Endothelial cell of umbilical vein (primary cell): ENCODE data around the gene MCF2. TPM values are rescaled to one million over a fixed set of nuclear protein-coding genes. Genes with fewer than 3 reads are reported as not detected.

Source experiments
- Bru-seq: library from RNA; stranded (reverse); fragments of 400-500 nt; gene quantifications from one replicate; lab custom pipeline; 2021; lab: Mats Ljungman, UMichigan
- BruChase-seq, 2 experiments: library from RNA; stranded (reverse); fragments of 400-500 nt; gene quantifications; one replicate each; lab custom pipeline; 2021; lab: Mats Ljungman, UMichigan
- BruUV-seq: library from RNA; stranded (reverse); fragments of 400-500 nt; replicated peaks from 2 replicates; lab custom pipeline; 2021; lab: Mats Ljungman, UMichigan
- CTCF ChIA-PET: fragments of 300-600, 350-600 bp; sonication (Branson Sonifier 250); formaldehyde crosslinking; loops from one replicate; lab custom pipeline; 2021; ENCODE audit warnings: antibody characterized with exemption, inconsistent platforms; lab: Charles Lee
- POLR2A ChIA-PET: fragments of 300-600, 350-600 bp; sonication (Branson Sonifier 250); formaldehyde crosslinking; loops from one replicate; lab custom pipeline; 2021; ENCODE audit warnings: antibody characterized with exemption, inconsistent platforms; lab: Charles Lee
- DNase-seq: peaks from one replicate; pipeline ENCODE4 v3.0.0-alpha.2; 2011; ENCODE audit warnings: low read depth, low spot score
- FAIRE-seq: peaks from 2 replicates; lab custom pipeline; 2011; peaks lifted over from hg19 to GRCh38; lab: Jason Lieb, UNC
- H2AFZ ChIP-seq: 2 replicates; pipeline ENCODE4 v1.6.0; 2012; ENCODE audit warnings: low read depth, low read length, control low read depth, inconsistent platforms
- H3K27ac ChIP-seq: 2 replicates; pipeline ENCODE4 v1.5.1; 2011; ENCODE audit warnings: low read depth, mild to moderate bottlenecking, control low read depth, low read length, moderate library complexity; ENCODE audit not compliant: insufficient read depth
- H3K27me3 ChIP-seq, 2 experiments: 2 replicates each; pipeline versions ENCODE4 v1.6.0 to v1.6.1; 2011; ENCODE audit warnings: low read length in 2 of 2, mixed read lengths in 1 of 2; ENCODE audit not compliant: control insufficient read depth in 2 of 2, insufficient read depth in 2 of 2
- H3K36me3 ChIP-seq, 2 experiments: 2 replicates in 1 of 2; 3 replicates in 1 of 2; pipeline ENCODE4 v1.5.1; 2011; ENCODE audit warnings: low read length in 2 of 2, mild to moderate bottlenecking in 1 of 2, moderate library complexity in 1 of 2; ENCODE audit not compliant: control insufficient read depth in 2 of 2, insufficient read depth in 2 of 2; ENCODE audit errors: extremely low read depth in 1 of 2
- H3K4me1 ChIP-seq: 3 replicates; pipeline ENCODE4 v1.5.1; 2011; ENCODE audit warnings: mild to moderate bottlenecking, low read length; ENCODE audit not compliant: control insufficient read depth, insufficient read depth; ENCODE audit errors: extremely low read depth
- H3K4me2 ChIP-seq: 2 replicates; pipeline ENCODE4 v1.6.1; 2011; ENCODE audit warnings: low read length, control low read depth, mixed read lengths; ENCODE audit not compliant: insufficient read depth
- H3K4me3 ChIP-seq, 3 experiments: fragments of 200-600 bp in 1 of 3; sonication (generic), shearing (Covaris generic) in 1 of 3; replicated peaks in 1 of 3; 2 replicates each; pipeline ENCODE4 v1.5.1; 2011 to 2016; ENCODE audit warnings: control low read depth in 3 of 3, low read length in 3 of 3, mild to moderate bottlenecking in 2 of 3, inconsistent platforms in 1 of 3, low read depth in 1 of 3, moderate library complexity in 1 of 3; ENCODE audit not compliant: insufficient read depth in 1 of 3
- H3K79me2 ChIP-seq: 2 replicates; pipeline ENCODE4 v1.6.0; 2012; ENCODE audit warnings: low read length, inconsistent platforms; ENCODE audit not compliant: control insufficient read depth, insufficient read depth
- H3K9ac ChIP-seq: replicated peaks from 2 replicates; pipeline ENCODE3; 2011; ENCODE audit warnings: low read length, control low read depth; ENCODE audit not compliant: insufficient read depth; ENCODE audit errors: extremely low read depth
- H3K9me1 ChIP-seq: replicated peaks from 3 replicates; pipeline ENCODE4 v1.6.0; 2011; ENCODE audit warnings: mild to moderate bottlenecking, low read length; ENCODE audit not compliant: control insufficient read depth, insufficient read depth; ENCODE audit errors: extremely low read depth
- H3K9me3 ChIP-seq: replicated peaks from 2 replicates; pipeline ENCODE4 v1.5.1; 2012; ENCODE audit warnings: low read length, inconsistent platforms; ENCODE audit not compliant: control insufficient read depth, insufficient read depth
- H4K20me1 ChIP-seq: replicated peaks from 2 replicates; pipeline ENCODE3; 2011; ENCODE audit warnings: mild to moderate bottlenecking, low read length; ENCODE audit not compliant: control insufficient read depth, insufficient read depth; ENCODE audit errors: extremely low read depth
- CTCF ChIP-seq, 2 donors: IDR thresholded peaks; 1 replicate in 1 of 2; 2 replicates in 1 of 2; pipeline ENCODE4 v1.5.1; 2011; ENCODE audit warnings: low read length in 2 of 2, mild to moderate bottlenecking in 2 of 2, moderate library complexity in 2 of 2, control low read depth in 1 of 2, inconsistent platforms in 1 of 2, low read depth in 1 of 2; ENCODE audit not compliant: insufficient read depth in 1 of 2; ENCODE audit errors: extremely low read depth in 1 of 2
- FOS ChIP-seq: IDR thresholded peaks from 2 replicates; pipeline ENCODE4 v1.6.1; 2011; ENCODE audit warnings: mild to moderate bottlenecking, low read length, moderate library complexity, borderline replicate concordance; ENCODE audit not compliant: insufficient read depth
- GATA2 ChIP-seq: IDR thresholded peaks from 2 replicates; pipeline ENCODE4 v1.7.0; 2011; ENCODE audit warnings: low read depth, mild to moderate bottlenecking, moderate library complexity, mixed read lengths, low read length; ENCODE audit not compliant: insufficient read length, insufficient read depth
- JUN ChIP-seq: IDR thresholded peaks from 2 replicates; pipeline ENCODE4 v1.6.1; 2011; ENCODE audit warnings: borderline replicate concordance, low read depth; ENCODE audit not compliant: insufficient read length, insufficient read depth
- MYC ChIP-seq: IDR thresholded peaks from one replicate; pipeline ENCODE4 v1.6.1; 2011; ENCODE audit warnings: mild to moderate bottlenecking, low read depth, low read length
- POLR2A ChIP-seq: IDR thresholded peaks from 2 replicates; pipeline ENCODE4 v1.6.1; 2012; ENCODE audit warnings: low read depth, mild to moderate bottlenecking, control low read depth, low read length
- POLR2AphosphoS5 ChIP-seq: IDR thresholded peaks from 2 replicates; pipeline ENCODE4 v1.6.1; 2012; ENCODE audit warnings: low read depth, mild to moderate bottlenecking, control low read depth, low read length, moderate library complexity; ENCODE audit not compliant: insufficient read depth
- dilution Hi-C: fragments of 300-500 bp; cut with MboI; formaldehyde crosslinking; loops from one replicate; pipeline ENCODE4 v1.15.0; 2019; ENCODE audit warnings: low sequenced_read_pairs; ENCODE audit not compliant: extremely low pct_ligation_motif_present
- intact Hi-C: fragments of 100-400 bp; cut with micrococcal nuclease; formaldehyde crosslinking; loops from one replicate; pipeline ENCODE4 v1.10.0; 2022
- long read RNA-seq: library from polyadenylated mRNA; stranded (forward); transcript quantifications from one replicate; pipeline ENCODE4 v2.0.0, GENCODE V29; 2021
- polyA minus RNA-seq, 3 experiments: library from RNA; depleted of rRNA, polyadenylated mRNA; stranded (reverse); fragments of >200 nt; gene quantifications; 1 replicate in 1 of 3; 2 replicates in 2 of 3; pipeline ENCODE4 v1.2.3, GENCODE V29; 2011
- polyA plus RNA-seq, 4 experiments: library from polyadenylated mRNA; depleted of rRNA in 3 of 4; stranded (reverse) in 3 of 4; unstranded in 1 of 4; fragments of >200 nt; gene quantifications; 2 replicates each; pipeline versions ENCODE4 v1.2.1 to v1.2.3, GENCODE V29; 2011 to 2012; ENCODE audit warnings: missing spikeins in 1 of 4
- total RNA-seq: library from RNA; stranded (reverse); gene quantifications from 2 replicates; pipeline ENCODE4 v1.2.3, GENCODE V29; 2021
- TF ChIP-seq, protein P1 (sequence below): IDR thresholded peaks from 2 replicates; pipeline ENCODE4 v1.6.1; 2011; ENCODE audit not compliant: insufficient read depth, insufficient read length

The MCF2 gene, protein sequence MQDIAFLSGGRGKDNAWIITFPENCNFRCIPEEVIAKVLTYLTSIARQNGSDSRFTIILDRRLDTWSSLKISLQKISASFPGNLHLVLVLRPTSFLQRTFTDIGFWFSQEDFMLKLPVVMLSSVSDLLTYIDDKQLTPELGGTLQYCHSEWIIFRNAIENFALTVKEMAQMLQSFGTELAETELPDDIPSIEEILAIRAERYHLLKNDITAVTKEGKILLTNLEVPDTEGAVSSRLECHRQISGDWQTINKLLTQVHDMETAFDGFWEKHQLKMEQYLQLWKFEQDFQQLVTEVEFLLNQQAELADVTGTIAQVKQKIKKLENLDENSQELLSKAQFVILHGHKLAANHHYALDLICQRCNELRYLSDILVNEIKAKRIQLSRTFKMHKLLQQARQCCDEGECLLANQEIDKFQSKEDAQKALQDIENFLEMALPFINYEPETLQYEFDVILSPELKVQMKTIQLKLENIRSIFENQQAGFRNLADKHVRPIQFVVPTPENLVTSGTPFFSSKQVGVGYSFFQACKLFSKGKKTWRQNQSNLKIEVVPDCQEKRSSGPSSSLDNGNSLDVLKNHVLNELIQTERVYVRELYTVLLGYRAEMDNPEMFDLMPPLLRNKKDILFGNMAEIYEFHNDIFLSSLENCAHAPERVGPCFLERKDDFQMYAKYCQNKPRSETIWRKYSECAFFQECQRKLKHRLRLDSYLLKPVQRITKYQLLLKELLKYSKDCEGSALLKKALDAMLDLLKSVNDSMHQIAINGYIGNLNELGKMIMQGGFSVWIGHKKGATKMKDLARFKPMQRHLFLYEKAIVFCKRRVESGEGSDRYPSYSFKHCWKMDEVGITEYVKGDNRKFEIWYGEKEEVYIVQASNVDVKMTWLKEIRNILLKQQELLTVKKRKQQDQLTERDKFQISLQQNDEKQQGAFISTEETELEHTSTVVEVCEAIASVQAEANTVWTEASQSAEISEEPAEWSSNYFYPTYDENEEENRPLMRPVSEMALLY
- total RNA-seq (0.13 TPM in 1 of 2 replicates, not detected in the other), polyA plus RNA-seq (not detected in 2 replicates), polyA minus RNA-seq (not detected in 2 replicates), Bru-seq, nascent RNA (percentile 20 among the genes with signal in this experiment), BruChase-seq, experiment 1, labeled RNA remaining after a 6-hour chase (percentile 41 among the genes with signal in this experiment), BruChase-seq, experiment 2, labeled RNA remaining after a 2-hour chase (percentile 36 among the genes with signal in this experiment)
- polyA plus RNA-seq (2011; cell fraction: cytosol; rRNA removed): not detected in 2 replicates
- 0.13 and 0.30 TPM in 2 replicates for polyA plus RNA-seq (2011; cell fraction: nucleus; rRNA removed)
- not detected in 2 replicates for polyA plus RNA-seq (2012)
- not detected for polyA minus RNA-seq (2011; cell fraction: cytosol; rRNA and poly(A)+ RNA removed)
- 0.34 TPM in 1 of 2 replicates, not detected in the other for polyA minus RNA-seq (2011; cell fraction: nucleus; rRNA and poly(A)+ RNA removed)
- long read RNA-seq, partial matches to known transcripts: 0 of 1 reads
- long read RNA-seq, other reads (novel, unspliced or antisense): 1 of 1 reads

GRCh38 chrX:139708067-139708466 lies at the start of gene MCF2:
TSS of gene MCF2 (minus strand) at chrX:139708167. CDS start at chrX:139651744, 56,423 bp downstream.
- CTCF ChIA-PET: no interaction called here

More at GRCh38 chrX:139708067-139708466, at the start of gene MCF2:
- H3K9me3 ChIP-seq: no peaks in the 10 kb centered on the region
- H3K4me1 ChIP-seq: no peaks in the 10 kb centered on the region
- H2AFZ ChIP-seq: no peak within 1 kb of the TSS
- no peaks in the 10 kb centered on the region for H3K36me3 ChIP-seq
- H3K27ac ChIP-seq: no peak within 1 kb of the TSS
- dilution Hi-C loops: no loop called here
- no TSS peak for BruUV-seq
- DNase-seq: no peak
- no peak within 1 kb of the TSS for H3K4me2 ChIP-seq
- H3K9ac ChIP-seq: no peak within 1 kb of the TSS
- H3K27me3 ChIP-seq: no peaks in the 10 kb centered on the region
- TF ChIP-seq POLR2AphosphoS5 (no peak), MYC (no peak), FOS (no peak), CTCF (IDR thresholded peaks at IDR 0.05; ENCODE audit: extremely low read depth in 1 of 2, insufficient read depth in 1 of 2, low read depth in 1 of 2, low read length in 2 of 2) (no peak), GATA2 (no peak), JUN (no peak), POLR2A (no peak)
- TF ChIP-seq, protein P1, sequence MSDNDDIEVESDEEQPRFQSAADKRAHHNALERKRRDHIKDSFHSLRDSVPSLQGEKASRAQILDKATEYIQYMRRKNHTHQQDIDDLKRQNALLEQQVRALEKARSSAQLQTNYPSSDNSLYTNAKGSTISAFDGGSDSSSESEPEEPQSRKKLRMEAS: no peak
- H4K20me1 ChIP-seq: no peaks in the 10 kb centered on the region
- FAIRE-seq: no peak
- H3K4me3 ChIP-seq: no peak within 1 kb of the TSS
- no peaks in the 10 kb centered on the region for H3K9me1 ChIP-seq
- intact Hi-C loops: no loop called here
- no peaks in the 10 kb centered on the region for H3K79me2 ChIP-seq
- POLR2A ChIA-PET: no interaction called here
